Small intestine (tissue), 7 donors: ENCODE results near the gene RBM15B. TPM values are rescaled to one million over a fixed set of nuclear protein-coding genes. Genes with fewer than 3 reads are reported as not detected.
"Not testable (repeated sequence)": the region's sequence is repeated elsewhere in the genome, so short reads cannot be mapped to it uniquely, and the experiment has no call there.

Experiments used
- DNase-seq, 2 donors: peaks; one replicate each; pipeline versions ENCODE4 v3.0.0 to v3.0.0-alpha.2; 2013
- FAIRE-seq: peaks from 2 replicates; lab custom pipeline; 2012; peaks lifted over from hg19 to GRCh38; lab: Jason Lieb, UNC
- H3K27ac ChIP-seq, 3 donors: one replicate each; pipeline ENCODE4 v1.5.1; 2013; ENCODE audit warnings: low read length in 2 of 3, mild to moderate bottlenecking in 2 of 3, control low read depth in 1 of 3, inconsistent platforms in 1 of 3, low read depth in 1 of 3, moderate library complexity in 1 of 3
- H3K27me3 ChIP-seq, 3 donors: one replicate each; pipeline ENCODE4 v1.6.1; 2013; ENCODE audit warnings: low read length in 3 of 3, inconsistent platforms in 1 of 3; ENCODE audit not compliant: control insufficient read depth in 3 of 3, insufficient read depth in 3 of 3
- H3K36me3 ChIP-seq, 3 donors: one replicate each; pipeline ENCODE4 v1.6.1; 2013; ENCODE audit warnings: low read length in 3 of 3, inconsistent platforms in 1 of 3, low read depth in 1 of 3, mild to moderate bottlenecking in 1 of 3, moderate library complexity in 1 of 3; ENCODE audit not compliant: control insufficient read depth in 3 of 3, insufficient read depth in 2 of 3
- H3K4me1 ChIP-seq, 3 donors: one replicate each; pipeline ENCODE4 v1.6.1; 2013; ENCODE audit warnings: low read length in 2 of 3, inconsistent platforms in 1 of 3, low read depth in 1 of 3, mild to moderate bottlenecking in 1 of 3, moderate library complexity in 1 of 3; ENCODE audit not compliant: control insufficient read depth in 3 of 3, insufficient read depth in 2 of 3
- H3K4me3 ChIP-seq, 3 donors: one replicate each; pipeline ENCODE4 v1.5.1; 2013; ENCODE audit warnings: low read length in 3 of 3, control low read depth in 1 of 3, inconsistent platforms in 1 of 3, low read depth in 1 of 3, mild to moderate bottlenecking in 1 of 3, moderate library complexity in 1 of 3
- H3K9me3 ChIP-seq, 2 donors: one replicate each; pipeline ENCODE4 v1.6.1; 2013; ENCODE audit warnings: low read depth in 1 of 2, low read length in 1 of 2; ENCODE audit not compliant: control insufficient read depth in 2 of 2, insufficient read depth in 1 of 2
- WGBS, 3 donors: extraction: QIAGEN DNeasy Blood & Tissue Kit; methylation state at CpG; one replicate each; pipeline ENCODE4 v1.1.7; 2013; 5-methylcytosine and 5-hydroxymethylcytosine counted together
- polyA plus RNA-seq, 4 donors: library from polyadenylated mRNA; stranded (reverse) in 3 of 4; unstranded in 1 of 4; fragments of 200-250 nt in 3 of 4; fragments of 120-200 nt in 1 of 4; gene quantifications; one replicate each; pipeline versions ENCODE4 v1.2.1 to v1.2.3, GENCODE V29; 2013
- donor health status: healthy with polysubstance abuse.
- donor health status: control.
- donor health status: control.
- donor health status: Bipolar disorder and iron deficiency.
- donor health status: healthy.

Gene RBM15B
- polyA plus RNA-seq, 4 donors = 8.9 to 23.3 (median 14.0) TPM

- DNase-seq = no peak
- H3K27me3 ChIP-seq = no peaks in the 10 kb centered on the region
- H3K4me3 ChIP-seq = no peak overlapping the region
- no peaks in the 10 kb centered on the region for H3K4me1 ChIP-seq
- no peak overlapping the region for H3K27ac ChIP-seq
- WGBS, 3 donors = 85 to 91% (median 87%) methylated on average over 9 of the region's 9 CpGs
- H3K9me3 ChIP-seq = no peaks in the 10 kb centered on the region
- H3K36me3 ChIP-seq = no peaks in the 10 kb centered on the region
- FAIRE-seq = no peak
Observed at GRCh38 chr3:51354731-51355615, 36.1 kb upstream of the RBM15B start.

- WGBS, 3 donors = 61 to 72% (median 66%) methylated on average over 8 of the region's 8 CpGs
- Histone ChIP-seq H3K9me3 (no peaks in the 10 kb centered on the region), H3K27ac (no peak overlapping the region), H3K4me3 (no peak overlapping the region), H3K36me3 (no peaks in the 10 kb centered on the region), H3K27me3 (no peaks in the 10 kb centered on the region), H3K4me1 (no peaks in the 10 kb centered on the region)
- FAIRE-seq (no peak), DNase-seq (no peak)
Observed at GRCh38 chr3:51355891-51356578, 35.0 kb upstream of the RBM15B start.

- H3K36me3 ChIP-seq = no peaks in the 10 kb centered on the region
- no peak for DNase-seq
- H3K4me3 ChIP-seq = no peak overlapping the region
- no peaks in the 10 kb centered on the region for H3K27me3 ChIP-seq
- 63 to 75% (median 68%) methylated on average over 4 of the region's 4 CpGs for WGBS, 3 donors
- FAIRE-seq = no peak
- H3K27ac ChIP-seq = no peak overlapping the region
- no peaks in the 10 kb centered on the region for H3K9me3 ChIP-seq
- H3K4me1 ChIP-seq = no peaks in the 10 kb centered on the region
Observed at GRCh38 chr3:51357856-51358255, 33.2 kb upstream of the RBM15B start.

GRCh38 chr3:51358981-51359380 lies 32.1 kb upstream of the RBM15B start:
- H3K4me1 ChIP-seq = no peaks in the 10 kb centered on the region
- DNase-seq (no peak), FAIRE-seq (no peak)
- H3K27ac ChIP-seq = no peak overlapping the region
- no peaks in the 10 kb centered on the region for H3K36me3 ChIP-seq
- WGBS, 3 donors = 70 to 86% (median 80%) methylated on average over 3 of the region's 3 CpGs
- H3K4me3 ChIP-seq = no peak overlapping the region
- H3K27me3 ChIP-seq = no peaks in the 10 kb centered on the region
- no peaks in the 10 kb centered on the region for H3K9me3 ChIP-seq

GRCh38 chr3:51360806-51361205 lies 30.3 kb upstream of the RBM15B start:
- 85 to 90% (median 89%) methylated on average over 3 of the region's 3 CpGs for WGBS, 3 donors

GRCh38 chr3:51361746-51362145 lies 29.3 kb upstream of the RBM15B start:
- no peak for FAIRE-seq
- no peaks in the 10 kb centered on the region for H3K27me3 ChIP-seq
- no peaks in the 10 kb centered on the region for H3K9me3 ChIP-seq
- no peak for DNase-seq
- no peaks in the 10 kb centered on the region for H3K4me1 ChIP-seq
- H3K36me3 ChIP-seq = no peaks in the 10 kb centered on the region
- H3K27ac ChIP-seq = no peak overlapping the region
- 88 to 95% (median 89%) methylated on average over 6 of the region's 6 CpGs for WGBS, 3 donors
- H3K4me3 ChIP-seq = no peak overlapping the region

More at GRCh38 chr3:51360806-51361205, 30.3 kb upstream of the RBM15B start:
- Histone ChIP-seq H3K4me1 (no peaks in the 10 kb centered on the region), H3K36me3 (no peaks in the 10 kb centered on the region), H3K27me3 (no peaks in the 10 kb centered on the region), H3K4me3 (no peak overlapping the region), H3K27ac (no peak overlapping the region), H3K9me3 (no peaks in the 10 kb centered on the region)
- FAIRE-seq = no peak
- no peak for DNase-seq

GRCh38 chr3:51362476-51362875 lies 28.6 kb upstream of the RBM15B start:
- H3K4me3 ChIP-seq = no peak overlapping the region
- H3K36me3 ChIP-seq = no peaks in the 10 kb centered on the region
- FAIRE-seq = no peak
- WGBS, 3 donors = 77 to 83% (median 81%) methylated on average over 9 of the region's 9 CpGs
- no peaks in the 10 kb centered on the region for H3K27me3 ChIP-seq
- H3K9me3 ChIP-seq = no peaks in the 10 kb centered on the region
- H3K27ac ChIP-seq = no peak overlapping the region
- no peak for DNase-seq
- H3K4me1 ChIP-seq = no peaks in the 10 kb centered on the region

- not testable (repeated sequence) for FAIRE-seq, H3K36me3 ChIP-seq, H3K9me3 ChIP-seq, H3K27ac ChIP-seq, H3K4me1 ChIP-seq, H3K4me3 ChIP-seq, DNase-seq, H3K27me3 ChIP-seq
- WGBS, 3 donors = 79 to 83% (median 83%) methylated on average over 8 of the region's 8 CpGs
Observed at GRCh38 chr3:51368276-51368675, 22.8 kb upstream of the RBM15B start.
